Loucy (cell line): Measurements from ENCODE around the gene TNFRSF25.

Experiments used
- H2AFZ ChIP-seq: fragments of 200-600 bp; sonication (generic); 2 replicates; pipeline ENCODE4 v1.6.0; 2016; ENCODE audit warnings: antibody characterized with exemption, mild to moderate bottlenecking, low read length, moderate library complexity
- H3F3A ChIP-seq: fragments of 200-600 bp; 2 replicates; pipeline ENCODE4 v1.6.0; 2016; ENCODE audit warnings: antibody characterized with exemption, low read depth, mild to moderate bottlenecking
- H3K27me3 ChIP-seq: fragments of 200-600 bp; sonication (generic); 2 replicates; pipeline ENCODE4 v1.6.1; 2014; ENCODE audit warnings: low read length, mild to moderate bottlenecking; ENCODE audit not compliant: insufficient read depth, poor library complexity, severe bottlenecking
- H3K36me3 ChIP-seq: fragments of 200-600 bp; sonication (generic); 2 replicates; pipeline ENCODE4 v1.6.1; 2016; ENCODE audit warnings: low read length; ENCODE audit not compliant: insufficient read depth
- H3K4me1 ChIP-seq: fragments of 200-600 bp; sonication (generic); 2 replicates; pipeline ENCODE4 v1.5.1; 2014; ENCODE audit warnings: low read length, mild to moderate bottlenecking; ENCODE audit not compliant: insufficient read depth, poor library complexity, severe bottlenecking
- H3K4me2 ChIP-seq: fragments of 200-600 bp; sonication (generic); 2 replicates; pipeline ENCODE4 v1.6.0; 2014; ENCODE audit warnings: antibody characterized with exemption, low read length, low read depth, mild to moderate bottlenecking; ENCODE audit not compliant: poor library complexity, severe bottlenecking
- H3K4me3 ChIP-seq: fragments of 200-600 bp; sonication (generic); 2 replicates; pipeline ENCODE4 v1.5.1; 2014; ENCODE audit warnings: low read length, mild to moderate bottlenecking, mixed read lengths; ENCODE audit not compliant: poor library complexity, severe bottlenecking
- H3K79me2 ChIP-seq: fragments of 200-600 bp; sonication (generic); 2 replicates; pipeline ENCODE4 v1.6.1; 2014; ENCODE audit warnings: low read length; ENCODE audit not compliant: insufficient read depth
- H3K9ac ChIP-seq: fragments of 200-600 bp; sonication (generic); 2 replicates; pipeline ENCODE4 v1.6.0; 2014; ENCODE audit warnings: mild to moderate bottlenecking, low read depth, low read length, moderate library complexity; ENCODE audit not compliant: poor library complexity, severe bottlenecking
- H3K9me2 ChIP-seq: fragments of 200-600 bp; sonication (generic); replicated peaks from 2 replicates; pipeline ENCODE4 v1.6.1; 2016; ENCODE audit warnings: low read depth, low read length, mixed read lengths
- H3K9me3 ChIP-seq: fragments of 200-600 bp; sonication (generic); 2 replicates; pipeline ENCODE4 v1.6.1; 2014; ENCODE audit warnings: mild to moderate bottlenecking, antibody characterized with exemption, low read length, low read depth; ENCODE audit not compliant: insufficient read depth
- H4K20me1 ChIP-seq: fragments of 200-600 bp; sonication (generic); 2 replicates; pipeline ENCODE4 v1.6.0; 2014; ENCODE audit warnings: antibody characterized with exemption, low read length, mild to moderate bottlenecking; ENCODE audit not compliant: insufficient read depth, poor library complexity, severe bottlenecking
- CTCF ChIP-seq: fragments of 200-600 bp; sonication (generic); conservative IDR thresholded peaks from 2 replicates; pipeline ENCODE4 v1.5.1; 2014; ENCODE audit warnings: mild to moderate bottlenecking, antibody characterized with exemption, low read length
- EZH2phosphoT487 ChIP-seq: fragments of 200-600 bp; IDR thresholded peaks from 2 replicates; pipeline ENCODE4 v1.6.1; 2018; ENCODE audit warnings: antibody characterized with exemption, mild to moderate bottlenecking, moderate library complexity, borderline replicate concordance

TNFRSF25 gene

DNA sequence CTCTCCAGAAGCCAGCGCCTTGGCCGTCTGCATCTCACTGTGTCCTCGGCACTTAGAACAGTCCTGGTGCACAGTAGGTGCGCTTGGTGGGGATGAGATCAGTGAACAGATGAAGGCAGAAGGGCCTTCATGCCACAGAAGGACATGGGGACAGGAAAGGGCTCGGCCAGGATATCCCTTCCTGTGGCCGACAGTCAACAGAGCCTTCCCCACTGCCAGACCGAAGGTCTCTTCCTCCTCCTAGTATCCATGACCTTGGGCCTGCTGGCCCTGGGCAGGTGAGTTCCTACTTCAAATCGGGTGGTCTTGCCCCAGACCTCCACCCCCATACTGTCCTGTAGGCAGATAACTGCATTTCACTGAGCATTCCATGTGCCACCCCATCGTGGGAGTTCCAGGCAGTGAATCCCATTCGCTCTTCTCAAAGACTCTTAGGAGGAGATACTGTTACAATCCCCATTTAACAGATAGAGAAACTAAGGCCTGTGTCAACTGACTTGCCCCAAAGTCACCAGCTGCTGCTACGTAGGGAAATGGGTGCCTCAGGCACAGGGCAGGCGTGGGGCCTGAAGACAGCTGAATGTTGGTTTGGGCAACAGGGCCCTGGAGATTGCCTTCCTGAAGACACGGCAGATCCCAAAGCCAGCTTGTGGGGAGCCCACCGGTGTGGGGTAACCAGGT lies 22.0 kb upstream of the TNFRSF25 start:
- Histone ChIP-seq H3K9me3 (no peaks in the 10 kb centered on the region), H3K4me1 (peaks cover 28% of the 10 kb centered on the region), H3F3A (peaks cover 5% of the 10 kb centered on the region; the same call in 1 of the 2 replicates), H3K9me2 (no peaks in the 10 kb centered on the region), H3K27me3 (no peaks in the 10 kb centered on the region), H3K79me2 (0 out of 2 replicates have a peak, but pooled peaks cover 4% of the 10 kb centered on the region), H2AFZ (no peak overlapping the region), H3K36me3 (no peaks in the 10 kb centered on the region), H4K20me1 (no peaks in the 10 kb centered on the region), H3K9ac (no peak overlapping the region), H3K4me2 (no peak overlapping the region), H3K4me3 (no peak overlapping the region)
- TF ChIP-seq CTCF = no peak
- TF ChIP-seq EZH2phosphoT487 = no peak

- Histone ChIP-seq H3K27me3 (no peaks in the 10 kb centered on the region), H3K9me3 (no peaks in the 10 kb centered on the region), H3K4me2 (peak overlapping the region; percentile 11), H2AFZ (no peak overlapping the region), H3F3A (peaks cover 5% of the 10 kb centered on the region; the same call in 1 of the 2 replicates), H3K4me1 (peaks cover 17% of the 10 kb centered on the region), H4K20me1 (no peaks in the 10 kb centered on the region), H3K9me2 (no peaks in the 10 kb centered on the region), H3K79me2 (0 out of 2 replicates have a peak, but pooled peaks cover 4% of the 10 kb centered on the region), H3K4me3 (no peak overlapping the region), H3K9ac (no peak overlapping the region), H3K36me3 (no peaks in the 10 kb centered on the region)
- no peak for TF ChIP-seq EZH2phosphoT487
- TF ChIP-seq CTCF = peak; percentile 90
These were observed 20.5 kb upstream of the TNFRSF25 start for GRCh38 chr1:6486433-6487011.

- Histone ChIP-seq H2AFZ (no peak overlapping the region), H3K9me2 (no peaks in the 10 kb centered on the region), H3K27me3 (no peaks in the 10 kb centered on the region), H3K9me3 (no peaks in the 10 kb centered on the region), H3K4me3 (no peak overlapping the region), H3F3A (no peaks in the 10 kb centered on the region), H3K79me2 (no peaks in the 10 kb centered on the region), H3K36me3 (no peaks in the 10 kb centered on the region), H3K4me2 (no peak overlapping the region), H3K9ac (no peak overlapping the region), H4K20me1 (no peaks in the 10 kb centered on the region), H3K4me1 (peaks cover 12% of the 10 kb centered on the region)
- TF ChIP-seq CTCF (no peak), EZH2phosphoT487 (no peak)
These were observed 19.5 kb upstream of the TNFRSF25 start for GRCh38 chr1:6485168-6486101.
